ENCODE measurements around the gene PABPC1L2B.
"Not testable (repeated sequence)": the region's sequence is repeated elsewhere in the genome, so short reads cannot be mapped to it uniquely, and the experiment has no call there.

DNA sequence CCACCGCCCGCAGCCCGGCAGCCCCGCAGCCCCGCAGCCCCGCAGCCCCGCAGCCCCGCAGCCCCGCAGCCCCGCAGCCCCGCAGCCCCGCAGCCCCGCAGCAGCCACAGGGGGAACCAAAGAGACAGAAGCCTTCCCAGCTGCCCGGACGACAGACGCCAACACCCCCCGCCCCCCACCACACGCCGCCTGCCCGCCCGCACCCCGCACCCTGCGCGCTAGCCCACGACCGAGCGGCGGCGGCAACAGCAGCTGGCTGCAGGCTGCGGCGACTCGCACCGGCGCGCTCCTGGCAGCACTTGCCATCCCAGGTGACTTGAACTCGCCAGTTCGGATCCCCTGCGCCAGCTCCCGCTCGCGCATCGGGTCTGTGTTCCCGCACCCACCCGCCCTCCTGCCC lies at the start of gene PABPC1L2B:
- not testable (repeated sequence) for TF ChIP-seq RFX5 (IDR thresholded peaks at IDR 0.05; ENCODE audit: borderline replicate concordance, low read depth, low read length); POLR2A (IDR thresholded peaks at IDR 0.05; ENCODE audit: control extremely low read depth in 1 of 2, low read depth in 2 of 2, low read length in 2 of 2); EZH2 (IDR thresholded peaks at IDR 0.05; ENCODE audit: low read depth, low read length, severe bottlenecking); GABPA (IDR thresholded peaks at IDR 0.05; ENCODE audit: borderline replicate concordance, insufficient read depth, low read length)
- TF ChIP-seq, protein P1, sequence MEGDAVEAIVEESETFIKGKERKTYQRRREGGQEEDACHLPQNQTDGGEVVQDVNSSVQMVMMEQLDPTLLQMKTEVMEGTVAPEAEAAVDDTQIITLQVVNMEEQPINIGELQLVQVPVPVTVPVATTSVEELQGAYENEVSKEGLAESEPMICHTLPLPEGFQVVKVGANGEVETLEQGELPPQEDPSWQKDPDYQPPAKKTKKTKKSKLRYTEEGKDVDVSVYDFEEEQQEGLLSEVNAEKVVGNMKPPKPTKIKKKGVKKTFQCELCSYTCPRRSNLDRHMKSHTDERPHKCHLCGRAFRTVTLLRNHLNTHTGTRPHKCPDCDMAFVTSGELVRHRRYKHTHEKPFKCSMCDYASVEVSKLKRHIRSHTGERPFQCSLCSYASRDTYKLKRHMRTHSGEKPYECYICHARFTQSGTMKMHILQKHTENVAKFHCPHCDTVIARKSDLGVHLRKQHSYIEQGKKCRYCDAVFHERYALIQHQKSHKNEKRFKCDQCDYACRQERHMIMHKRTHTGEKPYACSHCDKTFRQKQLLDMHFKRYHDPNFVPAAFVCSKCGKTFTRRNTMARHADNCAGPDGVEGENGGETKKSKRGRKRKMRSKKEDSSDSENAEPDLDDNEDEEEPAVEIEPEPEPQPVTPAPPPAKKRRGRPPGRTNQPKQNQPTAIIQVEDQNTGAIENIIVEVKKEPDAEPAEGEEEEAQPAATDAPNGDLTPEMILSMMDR (IDR thresholded peaks at IDR 0.05; ENCODE audit: control extremely low read depth in 1 of 3, insufficient read depth in 1 of 3, low read depth in 1 of 3, low read length in 3 of 3), result not testable (repeated sequence)
